Measurements from ENCODE around the gene COPS7A. TPM values are rescaled to one million over a fixed set of nuclear protein-coding genes. Genes with fewer than 3 reads are reported as not detected.
A peak's percentile ranks its signal among the peaks of the same experiment; 100 is the strongest.

Gene COPS7A, protein sequence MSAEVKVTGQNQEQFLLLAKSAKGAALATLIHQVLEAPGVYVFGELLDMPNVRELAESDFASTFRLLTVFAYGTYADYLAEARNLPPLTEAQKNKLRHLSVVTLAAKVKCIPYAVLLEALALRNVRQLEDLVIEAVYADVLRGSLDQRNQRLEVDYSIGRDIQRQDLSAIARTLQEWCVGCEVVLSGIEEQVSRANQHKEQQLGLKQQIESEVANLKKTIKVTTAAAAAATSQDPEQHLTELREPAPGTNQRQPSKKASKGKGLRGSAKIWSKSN
- 69.2 TPM for polyA plus RNA-seq (2013, experiment 1 of 2; ENCODE audit: insufficient read length)
- polyA plus RNA-seq (2013, experiment 2 of 2; ENCODE audit: insufficient read length): 69.8 TPM

DNA sequence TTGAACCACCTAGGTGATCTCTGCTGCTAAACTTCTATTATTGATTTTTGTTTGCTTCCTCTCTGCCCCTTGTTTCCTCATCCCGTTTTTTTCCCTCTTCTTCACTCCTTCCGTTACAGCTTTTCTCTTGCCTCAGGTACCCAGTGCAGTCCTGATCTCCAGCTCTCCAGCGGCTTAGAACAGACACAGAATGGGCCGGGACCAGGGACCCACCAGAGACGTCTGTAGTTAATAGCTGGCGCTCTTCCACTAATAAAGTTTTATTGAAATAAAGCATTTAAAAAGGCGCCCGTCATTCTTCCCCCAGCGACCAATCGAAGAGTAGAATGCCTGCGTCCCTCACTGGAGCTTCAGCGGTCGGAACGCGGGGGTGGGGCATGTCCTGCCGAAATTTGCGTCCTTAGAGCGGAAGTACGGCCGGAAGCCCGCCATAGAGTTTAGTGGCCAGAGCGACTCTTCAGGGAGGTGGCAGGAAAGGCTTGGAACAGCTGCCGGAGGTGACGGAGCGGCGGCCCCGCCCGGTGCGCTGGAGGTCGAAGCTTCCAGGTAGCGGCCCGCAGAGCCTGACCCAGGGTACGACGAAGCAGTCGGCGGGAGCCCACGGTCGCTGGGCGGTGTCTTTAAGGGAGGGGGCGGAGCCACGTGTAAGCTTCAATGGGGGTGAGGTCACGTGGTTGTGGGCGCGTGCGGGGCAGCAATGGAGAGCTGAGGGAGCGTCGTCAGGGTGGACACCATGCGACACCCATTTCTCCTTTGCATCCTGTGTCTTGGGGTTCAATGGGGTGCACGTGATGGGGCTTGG, at the start of gene COPS7A:
Gene COPS7A (plus strand): TSS at position 440 of the 802 bp plus-strand sequence. CDS start 611 bp downstream, outside the sequence.
- DNase-seq: peak; percentile 99

DNA sequence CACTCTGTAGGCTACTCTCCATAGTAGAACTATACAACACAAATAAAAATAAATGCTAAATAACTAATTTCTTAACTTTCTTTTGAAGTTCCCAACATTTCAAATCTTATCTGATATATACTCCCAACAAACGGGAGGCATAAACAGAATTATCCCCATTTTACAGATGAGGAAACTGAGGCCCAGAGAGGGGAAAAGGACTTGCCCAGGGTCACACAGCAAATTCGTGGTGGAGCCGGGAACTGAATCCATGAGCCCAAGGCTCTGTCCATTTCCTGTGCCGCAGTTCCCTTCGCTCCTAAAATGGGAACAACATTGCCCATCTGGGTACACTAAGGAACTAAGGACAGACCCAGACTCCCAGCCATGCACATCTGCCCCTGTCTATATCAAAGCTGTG, 46.9 kb upstream of the COPS7A start:
- no peak for DNase-seq

DNA sequence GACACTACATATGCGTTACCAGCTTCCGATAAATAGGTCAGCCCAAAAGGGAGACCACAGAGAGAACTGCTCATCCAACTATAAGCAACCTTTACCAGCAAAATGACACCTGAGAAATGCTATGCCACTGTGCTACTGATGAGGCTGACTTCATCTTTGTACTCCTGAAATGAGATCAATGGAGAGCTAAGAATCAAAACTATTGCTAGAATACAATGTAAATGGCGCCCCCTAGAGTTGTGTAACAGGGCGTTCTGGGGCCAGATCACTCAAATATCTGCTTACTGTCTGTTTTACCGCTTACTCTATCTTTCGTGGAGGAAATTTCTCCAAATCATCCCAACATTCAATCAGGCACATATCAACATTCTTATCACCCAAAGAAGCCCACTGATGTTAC, 39.2 kb upstream of the COPS7A start:
- no peak for DNase-seq

DNA sequence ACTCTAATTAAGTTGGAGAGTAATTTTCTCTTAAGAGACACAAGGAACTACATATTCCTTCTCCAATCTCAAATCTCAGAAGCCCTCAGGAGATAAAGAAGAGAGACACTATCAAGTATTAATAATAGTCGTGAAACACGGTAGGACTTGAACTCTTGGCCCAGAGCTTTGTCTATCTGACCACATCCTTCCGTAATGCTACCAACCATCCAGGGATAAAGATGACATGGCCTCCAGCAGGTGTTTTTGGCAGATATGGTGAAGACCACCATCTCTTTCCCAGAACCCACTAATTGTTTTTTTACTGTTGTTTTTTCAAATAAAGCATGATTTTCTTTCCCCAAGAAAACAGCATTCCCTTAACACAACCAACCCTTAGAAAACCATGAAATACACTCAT, 38.0 kb upstream of the COPS7A start:
- no peak for DNase-seq

DNA sequence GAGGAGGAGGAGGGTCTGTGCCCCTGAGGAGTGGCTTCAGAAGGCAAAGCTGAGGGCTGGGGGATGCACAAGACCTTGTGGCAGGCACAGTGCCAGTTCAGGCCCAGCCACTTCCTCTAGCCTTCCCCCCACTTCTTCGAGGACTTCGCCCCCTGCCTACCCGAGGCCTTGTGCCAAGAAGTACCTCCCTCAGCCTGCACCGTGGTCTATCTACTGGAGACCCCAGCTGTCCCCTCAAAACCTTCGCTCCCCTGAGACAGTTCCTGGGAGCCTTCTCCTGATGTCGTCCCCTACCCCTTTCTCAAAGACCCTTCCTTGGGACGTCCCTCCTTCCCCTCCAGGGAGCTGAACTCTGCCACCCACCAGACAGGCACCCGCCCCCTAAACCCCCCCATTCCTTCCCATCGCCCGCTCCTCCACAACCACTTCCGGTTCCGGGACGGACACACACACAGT, 35.3 kb upstream of the COPS7A start:
- peak; percentile 25 for DNase-seq

DNA sequence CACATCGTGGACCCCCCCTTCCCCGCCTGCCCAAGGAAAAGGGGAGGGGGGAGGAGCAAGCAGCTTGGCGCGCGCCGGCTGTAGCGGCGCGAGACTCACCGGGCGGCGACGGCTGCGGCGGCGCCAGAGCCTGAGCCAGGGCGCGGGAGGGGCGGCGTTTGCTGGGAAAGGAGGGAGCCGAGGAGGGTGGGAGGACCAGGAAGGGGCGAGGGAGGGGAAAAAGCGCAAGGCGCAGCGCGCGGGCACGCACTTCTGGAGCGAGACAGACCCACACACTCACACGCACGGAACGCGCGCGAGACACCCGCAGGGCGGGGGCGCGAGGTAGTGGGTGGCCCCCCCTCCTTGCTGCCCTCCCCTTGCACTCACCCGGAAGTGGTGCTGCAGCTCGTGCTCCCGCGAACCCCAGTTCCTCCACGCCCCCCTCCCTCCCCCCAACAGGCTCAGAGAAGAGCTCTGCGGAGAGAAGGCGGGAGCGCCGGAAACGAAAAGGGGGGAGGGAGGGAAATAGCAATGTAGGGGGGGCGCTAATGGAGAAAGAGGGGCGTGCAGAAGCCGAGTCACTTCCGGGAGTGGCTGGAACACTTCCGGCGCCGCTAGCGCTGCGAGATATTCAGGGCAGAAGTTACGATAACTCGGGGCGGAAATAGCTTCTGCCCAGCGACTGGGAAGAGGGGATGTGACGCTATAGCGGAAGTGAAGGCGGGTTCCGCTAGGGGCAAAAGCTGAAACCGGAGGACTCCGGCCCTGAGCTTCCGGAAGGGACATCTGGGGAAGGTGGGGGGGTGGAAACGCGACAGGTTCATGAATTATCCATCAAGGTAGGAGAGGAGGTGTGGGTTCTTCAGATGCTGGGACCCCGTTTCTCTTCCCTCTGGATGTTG, 34.6 kb upstream of the COPS7A start, which contains the start of gene ZNF384:
Gene ZNF384 (minus strand): TSS at position 377 of the 884 bp plus-strand sequence. CDS start 9,855 bp downstream, outside the sequence.
- peak; percentile 100 for DNase-seq

DNA sequence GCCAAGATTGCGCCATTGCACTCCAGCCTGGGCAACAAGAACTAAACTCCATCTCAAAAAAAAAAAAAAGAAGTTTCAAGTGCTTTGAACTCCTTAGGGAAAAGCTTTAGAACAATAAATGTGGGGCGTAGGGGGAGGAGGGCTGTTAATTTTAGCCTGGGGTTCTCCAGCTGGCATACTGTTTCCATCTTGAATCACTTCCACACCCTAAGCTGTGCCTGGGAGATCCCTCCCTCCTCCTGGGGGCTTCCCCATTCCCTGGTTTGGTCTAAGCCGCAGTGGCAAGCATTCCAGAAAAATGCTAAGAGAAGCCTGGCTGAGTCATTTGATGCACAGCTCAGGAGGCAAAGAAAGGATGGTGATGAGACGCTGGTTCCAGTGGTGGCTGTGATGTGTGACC, 32.4 kb upstream of the COPS7A start:
- DNase-seq: peak; percentile 76

DNA sequence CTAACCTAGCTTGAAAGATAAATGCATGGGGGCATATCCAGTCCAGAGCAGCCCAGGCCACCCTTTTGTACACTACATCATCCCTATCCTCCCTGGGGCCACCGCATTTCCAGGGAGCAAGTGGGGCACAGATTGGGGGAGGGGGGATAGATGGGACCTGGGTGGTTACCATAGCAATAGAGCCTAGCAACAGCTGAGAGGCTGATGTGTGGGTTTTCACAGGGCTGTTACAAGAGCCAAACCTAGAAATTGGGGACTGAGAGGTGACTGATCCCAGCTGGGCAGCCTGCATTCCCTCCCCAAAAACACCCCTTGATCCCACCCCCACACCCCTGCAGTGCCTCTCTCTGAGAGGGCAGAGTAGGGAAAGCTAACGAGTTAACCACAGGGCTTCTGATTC, 31.0 kb upstream of the COPS7A start:
- DNase-seq: no peak

DNA sequence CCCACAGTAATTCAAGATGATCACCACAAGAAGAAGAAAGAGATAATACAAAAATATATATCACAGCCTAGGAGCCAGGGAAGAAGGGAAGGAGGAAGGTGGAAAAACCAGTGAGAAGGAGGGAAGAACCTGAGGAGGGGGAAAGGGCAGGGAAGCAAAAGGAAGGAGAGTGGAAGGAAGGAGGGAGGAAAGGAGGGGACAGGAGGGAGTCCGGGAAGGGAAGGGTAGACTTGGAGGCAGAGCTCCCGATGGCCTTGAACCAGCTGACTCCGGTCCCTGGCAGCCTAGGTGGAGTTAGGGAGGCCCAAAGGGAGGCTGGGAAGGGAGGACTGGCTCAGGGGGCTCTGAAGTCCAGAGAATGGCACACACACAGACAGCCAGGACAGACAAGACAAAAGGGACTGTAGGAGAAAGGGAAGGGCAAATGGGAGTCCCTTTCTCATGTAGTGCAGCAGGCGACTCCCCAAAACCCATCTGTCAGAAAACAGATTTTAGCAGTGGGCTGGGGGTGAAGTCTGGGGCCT, 30.0 kb upstream of the COPS7A start:
- DNase-seq: no peak

DNA sequence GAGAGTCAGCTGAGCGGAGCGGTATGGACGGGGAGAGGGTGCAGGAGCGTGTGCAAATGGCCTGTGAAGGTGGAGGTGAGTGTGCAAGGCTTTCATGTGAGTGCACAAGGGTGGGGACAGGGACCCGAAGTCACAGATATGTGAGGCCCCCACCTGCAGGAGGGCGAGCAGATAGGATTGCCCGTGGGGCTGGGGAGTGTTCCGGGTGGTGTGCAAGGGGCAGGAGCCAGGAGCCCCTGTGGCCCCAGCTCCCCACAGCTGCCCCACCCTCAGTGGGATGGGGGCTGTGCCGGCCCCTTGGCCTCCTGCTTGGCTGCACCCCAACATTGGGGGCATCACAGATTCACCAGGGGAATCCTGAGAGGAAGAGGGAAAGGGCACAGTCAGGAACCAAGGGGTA, 29.1 kb upstream of the COPS7A start:
- no peak for DNase-seq

DNA sequence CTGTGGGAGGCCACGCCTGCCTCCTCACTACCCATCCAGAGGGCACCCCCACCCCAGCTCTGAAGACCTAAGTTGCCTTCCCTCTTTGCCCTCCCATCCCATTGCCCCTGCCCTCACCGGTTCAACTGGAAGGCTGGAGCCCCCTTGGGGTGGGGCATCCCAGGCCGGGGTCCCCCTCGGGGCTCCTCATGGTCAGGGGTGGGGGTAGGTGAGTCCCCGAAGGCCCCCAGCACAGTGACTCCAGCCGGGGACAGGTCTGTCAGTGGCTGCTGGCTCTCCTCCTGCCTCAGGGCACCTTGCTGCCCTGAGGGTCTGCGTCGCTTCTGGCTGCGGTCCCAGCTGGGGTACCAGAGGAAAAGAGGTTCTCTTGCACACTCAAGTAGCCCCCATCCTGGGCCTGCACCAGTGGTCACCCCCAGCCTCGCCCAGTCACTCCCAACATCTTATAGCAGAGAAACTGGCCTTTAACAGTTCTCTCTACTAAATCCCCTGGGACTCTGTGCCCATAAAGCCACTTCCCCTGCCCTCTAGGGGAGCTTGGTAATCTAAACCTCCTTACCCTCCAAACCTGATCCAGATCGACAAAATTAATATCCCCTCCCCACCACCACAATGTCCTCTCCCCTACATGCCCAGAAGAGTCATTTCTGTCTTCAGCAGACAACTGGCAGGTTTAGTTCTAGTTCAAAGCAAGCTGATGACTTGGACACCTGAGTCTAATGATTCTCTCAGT, 28.4 kb upstream of the COPS7A start:
- DNase-seq: no peak

DNA sequence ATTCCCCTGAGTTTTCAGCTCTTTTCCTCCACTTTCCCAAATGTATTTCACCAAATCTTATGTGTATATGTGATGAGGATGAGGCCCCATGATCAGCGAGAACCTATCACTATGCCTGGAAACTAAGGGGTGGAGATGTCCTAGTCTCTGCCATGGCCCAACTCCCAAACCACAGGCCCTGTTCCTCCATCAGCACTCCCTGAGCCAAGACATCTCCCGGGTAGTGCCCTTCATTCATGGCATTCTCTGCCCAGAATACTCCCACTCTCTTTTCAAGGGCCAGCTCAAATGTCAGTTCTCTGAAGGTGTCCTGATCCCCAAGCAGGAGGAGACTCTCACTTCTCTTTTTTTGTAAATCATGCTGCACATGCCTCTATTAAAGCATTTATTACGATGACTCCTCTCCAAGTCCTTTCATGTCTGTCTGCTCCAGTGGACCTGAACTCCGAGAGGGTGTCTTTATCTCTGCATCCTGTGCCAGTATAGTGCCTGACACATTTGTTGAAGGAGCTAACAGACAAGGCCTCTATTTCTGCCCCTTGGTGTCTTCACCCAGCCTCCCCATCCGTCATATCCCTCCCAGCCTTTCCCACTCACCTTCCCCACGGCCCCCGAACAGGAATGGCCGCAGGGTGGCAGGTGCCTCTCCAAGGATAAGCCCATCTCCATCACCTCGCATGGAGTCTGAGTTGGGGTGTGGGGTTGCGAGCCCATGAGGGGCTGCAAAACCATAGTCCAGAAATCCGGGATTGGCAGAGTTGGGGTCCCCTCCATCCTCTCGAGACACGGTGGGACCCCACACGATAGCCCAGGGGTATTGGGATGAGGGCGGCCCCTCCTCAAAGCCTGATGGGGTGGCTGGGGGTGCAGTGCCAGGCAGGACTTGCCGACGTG, 26.9 kb upstream of the COPS7A start:
- DNase-seq: no peak

DNA sequence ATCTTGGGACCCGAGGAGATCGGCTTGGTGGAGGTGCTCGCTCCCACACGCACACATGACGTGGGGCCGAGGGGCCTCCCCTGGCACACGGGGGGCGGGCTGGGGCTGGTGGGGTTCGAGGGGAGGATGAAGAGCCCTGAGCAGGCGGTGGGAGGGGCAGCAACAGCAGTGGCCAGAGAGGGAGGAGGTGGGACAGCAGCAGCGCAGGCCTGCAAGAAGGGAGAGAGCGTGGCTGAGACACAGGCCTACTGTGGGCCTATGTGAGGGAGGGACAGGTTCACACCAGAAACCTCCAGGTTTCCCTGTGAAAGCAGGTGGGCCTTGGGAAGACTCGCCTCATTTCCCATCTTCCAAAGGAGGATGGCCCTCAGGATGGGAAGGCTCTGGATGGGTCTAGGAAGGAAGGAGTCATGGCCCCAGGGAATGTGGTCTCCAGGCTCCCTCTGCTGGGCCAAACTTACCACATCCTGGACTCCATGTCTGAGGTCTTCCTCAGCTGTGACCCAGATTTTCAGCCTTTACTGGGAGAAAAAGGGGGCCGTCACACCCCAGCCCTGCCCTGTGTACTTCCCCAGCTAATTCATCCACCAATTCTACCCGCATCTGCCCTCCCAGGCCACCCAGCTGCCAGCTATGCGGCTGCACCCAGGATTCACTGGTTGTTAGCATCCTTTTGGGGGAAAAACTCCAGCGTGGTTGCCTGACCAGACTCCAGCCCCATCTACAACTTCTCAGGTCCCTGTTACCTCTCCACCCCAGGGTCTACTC, 26.1 kb upstream of the COPS7A start:
- peak; percentile 69 for DNase-seq

DNA sequence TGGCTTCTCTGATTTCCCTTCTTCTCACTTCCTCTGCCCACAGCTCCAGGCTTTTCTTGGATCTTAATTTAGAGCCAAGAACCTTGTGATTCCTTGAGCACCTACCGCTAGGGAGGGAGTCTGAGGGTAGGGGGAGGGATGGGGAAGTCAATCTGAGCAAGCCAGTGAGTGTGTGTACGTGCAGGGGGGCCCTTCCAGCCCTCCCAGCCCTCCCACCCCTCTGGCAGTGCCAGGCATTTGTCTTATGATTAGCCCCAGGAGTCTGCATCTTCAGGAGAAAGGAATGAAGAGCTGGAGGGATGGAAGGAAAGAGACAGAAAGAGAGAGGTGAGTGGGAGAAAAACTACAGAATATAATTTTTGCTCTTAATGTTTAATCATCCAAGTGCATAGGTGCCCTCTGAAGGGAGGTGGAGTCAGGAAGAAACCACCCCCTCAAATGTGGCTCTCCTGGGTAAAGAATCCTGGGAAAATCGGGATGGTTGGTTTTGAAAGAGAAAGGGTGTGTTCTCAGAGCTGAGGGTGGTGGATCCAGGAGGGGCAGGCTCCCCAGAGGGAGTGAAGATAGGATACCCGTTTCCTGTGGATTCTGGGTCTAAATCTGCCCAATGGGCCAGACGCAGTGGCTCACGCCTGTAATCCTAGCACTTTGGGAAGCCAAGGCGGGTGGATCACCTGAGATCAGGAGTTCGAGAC, 25.3 kb upstream of the COPS7A start:
- no peak for DNase-seq

DNA sequence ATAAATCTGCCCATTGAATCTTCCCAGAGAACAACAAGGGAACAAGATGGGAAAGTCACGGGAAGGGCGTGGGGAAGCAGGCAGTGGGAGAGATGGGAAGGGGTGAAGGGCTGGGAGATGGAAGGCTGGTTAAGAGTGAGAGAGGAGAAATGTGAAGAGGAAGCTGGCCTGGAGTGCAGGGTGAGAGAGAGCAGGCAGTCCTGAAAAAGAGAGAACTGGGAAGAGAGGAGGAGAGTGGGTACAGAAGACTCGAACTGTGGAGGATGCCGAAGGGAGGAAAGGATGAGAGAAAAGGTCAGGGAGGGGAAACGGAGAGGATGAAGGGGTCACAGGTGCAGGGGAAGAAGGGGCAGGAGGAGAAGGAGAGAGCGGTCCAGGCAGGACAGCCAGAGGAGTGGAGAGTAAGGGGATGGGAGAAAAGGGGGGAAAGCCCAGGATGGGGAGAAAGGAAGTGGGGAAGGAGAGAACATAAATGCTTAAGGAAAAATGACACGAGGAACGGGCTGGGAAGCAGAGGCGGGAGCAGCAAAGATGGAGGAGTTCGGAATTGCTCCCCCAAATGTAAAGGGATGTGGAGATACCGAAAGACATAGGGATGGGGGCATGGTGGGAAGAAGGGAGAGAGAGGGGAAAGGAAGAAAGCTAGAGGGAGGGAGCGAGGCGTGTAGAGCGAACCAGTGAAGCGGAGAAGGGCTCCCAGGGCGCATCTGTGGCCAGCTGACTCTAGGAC, 24.4 kb upstream of the COPS7A start:
- no peak for DNase-seq

DNA sequence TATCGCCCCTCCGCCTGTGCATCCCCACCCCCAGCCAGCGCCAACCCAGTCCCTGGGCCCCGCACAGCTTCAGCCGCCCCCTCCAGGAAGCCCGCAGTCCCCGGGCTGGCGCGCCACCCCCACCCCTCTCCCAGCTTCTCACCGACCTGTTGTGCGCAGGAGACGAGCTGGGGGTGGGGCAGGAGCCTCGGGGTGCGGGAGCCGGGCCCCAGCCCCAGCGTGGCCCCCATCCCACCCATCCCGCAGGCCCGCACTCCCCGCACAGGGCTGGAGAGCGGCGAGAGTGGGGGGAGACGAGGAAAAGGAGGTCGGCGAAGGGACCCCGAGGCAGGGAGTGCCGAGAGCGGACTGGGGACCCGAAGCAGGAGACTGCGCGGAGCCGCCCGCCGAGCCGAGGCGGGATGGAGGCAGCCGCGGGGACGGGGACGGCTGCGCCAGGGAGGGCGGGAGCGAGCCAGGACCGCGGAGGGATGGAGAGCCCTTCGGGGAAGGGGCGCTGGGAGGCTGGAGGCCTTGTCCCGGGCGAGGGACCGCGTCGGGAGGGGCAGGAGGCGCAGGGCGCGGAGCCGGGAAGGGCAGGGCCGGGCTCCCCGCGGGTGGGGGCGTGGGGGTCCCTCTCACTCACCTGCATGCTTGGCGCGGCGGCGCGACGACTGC, 23.7 kb upstream of the COPS7A start:
- DNase-seq: no peak

DNA sequence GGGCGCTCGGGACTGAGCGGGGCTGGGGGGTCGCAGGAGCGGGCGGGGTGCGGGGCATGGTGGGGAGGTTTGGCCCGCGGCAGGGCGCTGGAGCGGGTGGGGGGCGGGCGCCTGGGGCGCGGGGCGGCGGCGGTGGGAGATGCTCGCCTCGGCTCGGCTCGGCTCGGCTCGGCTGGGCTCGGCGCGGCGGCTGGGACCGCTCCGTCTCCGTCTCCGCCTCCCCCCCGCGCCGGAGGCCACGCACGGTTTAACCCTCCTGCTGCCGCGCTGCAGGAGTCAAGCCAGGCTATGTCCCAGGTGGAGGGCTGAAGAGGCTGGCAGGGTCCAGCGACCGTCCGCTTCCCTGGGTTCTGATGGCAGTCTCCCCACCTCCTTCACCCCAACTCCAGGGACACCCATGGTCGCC, 23.2 kb upstream of the COPS7A start, which contains the start of gene PIANP:
Gene PIANP (minus strand): TSS at position 170 of the 406 bp plus-strand sequence. CDS start 2,754 bp downstream, outside the sequence.
- DNase-seq: peak; percentile 43
